Gastroesophageal sphincter (tissue), 3 donors: Measurements from ENCODE around the gene SLC3A2.

Experiments
- CTCF ChIP-seq, 4 experiments: fragments of 200-600 bp in 2 of 4; fragments of 450-650 bp in 2 of 4; sonication (generic) in 1 of 4; IDR thresholded peaks; one replicate each; pipeline ENCODE4 v1.5.1; 2017 to 2019; ENCODE audit warnings: antibody characterized with exemption in 4 of 4, mild to moderate bottlenecking in 2 of 4, moderate library complexity in 2 of 4
- POLR2AphosphoS5 ChIP-seq: sonication (generic); formaldehyde crosslinking; IDR thresholded peaks from one replicate; pipeline ENCODE4 v1.6.1; 2017; ENCODE audit warnings: antibody characterized with exemption

GRCh38 chr11:62911137-62912130, 30.7 kb downstream of the SLC3A2 start:
- TF ChIP-seq POLR2AphosphoS5, result no peak
- no peak for TF ChIP-seq CTCF (IDR thresholded peaks at IDR 0.05)
